HG03139 (cell line): ENCODE data around the gene TBC1D22A.
"Not testable (repeated sequence)": the region's sequence is repeated elsewhere in the genome, so short reads cannot be mapped to it uniquely, and the experiment has no call there.

Source experiments
- ATAC-seq: cut with Tn5 transposase; IDR thresholded peaks from one replicate; pipeline ENCODE4 v1.9.1; 2021; ENCODE audit not compliant: unreplicated experiment

The TBC1D22A gene

GRCh38 chr22:47112994-47113852 lies 350.8 kb downstream of the TBC1D22A start:
- no peak for ATAC-seq

GRCh38 chr22:47113853-47114415 lies 351.5 kb downstream of the TBC1D22A start:
- no peak for ATAC-seq

DNA sequence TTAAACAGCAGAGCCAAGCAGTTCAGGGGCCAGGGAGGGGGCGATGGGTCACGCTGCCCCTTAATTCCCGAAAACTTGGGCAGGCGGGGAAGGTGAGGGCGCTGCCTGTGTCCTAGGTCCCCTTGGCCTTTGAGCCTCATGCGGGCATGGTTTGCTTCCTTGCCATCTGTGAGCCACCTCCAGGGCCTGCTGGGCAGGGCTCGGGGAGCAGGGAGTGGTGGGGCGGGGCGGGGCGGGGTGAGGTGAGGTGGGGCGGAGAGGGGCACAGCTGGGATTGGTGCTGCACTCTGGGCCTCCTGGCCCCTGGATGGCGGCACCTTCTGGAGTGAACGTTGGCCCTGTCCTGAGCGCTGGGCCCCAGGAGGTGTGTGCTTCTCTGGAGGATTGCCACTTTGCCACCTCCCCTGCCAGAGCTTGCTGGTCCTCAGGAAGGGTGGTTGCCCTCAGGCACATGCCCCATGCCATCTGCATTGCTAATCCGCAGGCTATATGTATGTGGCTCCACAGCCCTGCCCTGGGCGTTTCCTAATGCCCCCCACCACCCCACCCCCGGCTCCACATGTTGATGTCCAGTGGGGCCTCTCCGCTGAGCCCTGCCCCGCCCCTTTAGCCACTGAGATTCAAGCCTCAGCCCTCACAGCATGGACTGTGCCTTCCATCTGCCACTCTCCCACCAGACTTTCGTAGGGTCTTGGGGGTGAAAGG lies 352.5 kb downstream of the TBC1D22A start:
- no peak for ATAC-seq

DNA sequence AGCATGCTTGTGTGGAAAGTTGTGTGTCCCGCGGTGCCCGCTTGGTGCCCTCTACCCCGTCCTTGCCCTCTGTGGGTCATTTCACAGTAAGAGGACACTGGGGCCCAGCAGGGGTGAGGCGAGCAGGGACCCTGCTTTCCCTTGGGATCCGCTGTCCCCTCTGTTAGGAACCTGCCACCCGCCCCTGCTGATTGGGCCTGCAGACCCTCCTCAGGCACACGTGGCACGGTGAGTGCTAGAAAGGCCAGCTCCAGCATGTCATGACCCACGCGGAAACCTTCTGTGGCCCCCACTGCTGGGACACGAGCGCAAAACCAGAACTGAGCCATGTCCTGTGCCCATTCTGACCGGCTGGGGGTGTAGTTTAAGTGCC lies 353.1 kb downstream of the TBC1D22A start:
- ATAC-seq: no peak

DNA sequence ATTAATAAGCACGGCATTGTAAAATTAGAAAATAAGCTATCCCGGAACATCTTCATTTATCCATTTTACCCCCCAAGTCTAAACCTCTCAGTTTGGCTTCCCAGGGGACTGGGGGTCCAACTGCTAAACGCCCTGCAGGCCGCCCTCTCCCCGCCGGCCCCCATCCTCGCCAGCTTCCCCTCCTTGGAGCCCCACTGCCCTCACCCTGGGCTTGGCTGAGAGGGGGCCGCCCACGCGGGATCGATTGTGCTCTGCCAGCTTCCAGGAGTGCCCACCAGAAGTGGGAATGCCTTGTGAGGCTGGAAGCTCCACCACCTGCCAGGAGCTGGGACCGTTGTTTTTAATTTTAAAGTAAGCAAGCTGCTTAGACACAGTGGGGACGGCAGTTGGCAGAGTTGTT lies 353.5 kb downstream of the TBC1D22A start:
- no peak for ATAC-seq

GRCh38 chr22:47116426-47117341 lies 354.2 kb downstream of the TBC1D22A start:
- no peak for ATAC-seq

GRCh38 chr22:47117442-47117841 lies 355.0 kb downstream of the TBC1D22A start:
- not testable (repeated sequence) for ATAC-seq

DNA sequence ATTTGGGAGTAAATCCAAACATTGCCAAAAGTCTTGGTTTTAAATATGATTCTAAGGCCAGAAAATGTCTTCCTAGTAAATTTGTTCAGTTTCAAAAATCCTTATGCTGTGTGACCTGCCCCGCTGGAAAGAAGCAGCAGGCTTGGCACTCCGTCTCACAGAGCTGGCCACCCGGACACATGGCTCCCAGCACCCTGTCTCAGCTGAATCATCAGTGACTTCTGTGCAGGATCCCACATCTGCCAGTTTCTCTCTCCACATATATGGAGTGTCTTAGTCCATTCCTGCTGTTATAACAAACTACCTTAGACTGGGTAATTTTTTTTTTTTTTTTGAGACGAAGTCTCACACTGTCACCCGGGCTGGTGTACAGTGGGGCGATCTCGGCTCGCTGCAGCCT lies 356.7 kb downstream of the TBC1D22A start:
- no peak for ATAC-seq

DNA sequence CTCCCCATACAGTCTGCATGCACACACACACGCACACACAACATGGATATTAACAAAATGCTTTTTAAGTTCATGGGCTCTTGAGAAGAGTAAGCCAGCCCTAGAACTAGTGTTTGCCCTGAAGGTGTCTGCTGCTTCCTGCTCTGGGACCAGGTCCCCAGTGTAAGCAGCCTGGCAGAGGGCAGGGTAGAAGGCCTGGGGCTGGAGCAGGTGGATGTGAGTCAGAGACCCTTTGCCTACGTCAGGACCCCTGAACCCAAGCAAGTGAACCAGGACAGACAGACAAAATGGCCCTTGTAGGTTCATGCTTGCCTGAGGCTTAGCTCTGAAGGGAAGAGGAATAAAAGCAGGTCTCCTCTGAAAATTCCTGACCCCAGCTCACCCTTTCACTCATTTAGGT lies 357.9 kb downstream of the TBC1D22A start:
- no peak for ATAC-seq

GRCh38 chr22:47121791-47122190 lies 359.3 kb downstream of the TBC1D22A start:
- no peak for ATAC-seq

DNA sequence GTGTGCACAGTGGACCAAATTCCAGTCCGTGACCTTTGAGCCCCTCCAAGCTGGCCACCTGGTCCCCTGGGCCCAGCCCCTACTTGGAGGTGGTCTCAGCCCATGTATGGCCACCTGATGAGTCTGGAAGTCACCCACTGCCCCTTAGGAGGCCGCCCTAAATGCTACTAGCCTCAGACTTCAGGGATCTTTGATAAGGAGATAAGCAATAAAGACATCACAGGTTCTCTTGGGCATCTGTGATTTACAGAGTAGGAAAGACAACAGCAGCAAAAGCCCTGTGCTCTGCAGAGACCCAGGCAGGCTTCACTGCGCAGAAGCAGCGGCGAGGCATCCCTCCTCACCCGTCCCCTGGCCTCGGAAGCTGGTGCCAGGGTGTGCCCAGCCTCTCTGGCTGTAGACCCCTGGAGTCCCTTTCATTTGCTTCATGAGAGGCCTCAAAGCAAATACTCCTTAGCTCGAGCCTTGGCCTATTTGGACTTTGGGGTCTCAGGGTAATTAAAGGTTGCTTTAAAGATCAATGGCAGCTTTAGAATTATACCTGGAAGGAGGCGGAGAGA lies 360.1 kb downstream of the TBC1D22A start:
- ATAC-seq: no peak

DNA sequence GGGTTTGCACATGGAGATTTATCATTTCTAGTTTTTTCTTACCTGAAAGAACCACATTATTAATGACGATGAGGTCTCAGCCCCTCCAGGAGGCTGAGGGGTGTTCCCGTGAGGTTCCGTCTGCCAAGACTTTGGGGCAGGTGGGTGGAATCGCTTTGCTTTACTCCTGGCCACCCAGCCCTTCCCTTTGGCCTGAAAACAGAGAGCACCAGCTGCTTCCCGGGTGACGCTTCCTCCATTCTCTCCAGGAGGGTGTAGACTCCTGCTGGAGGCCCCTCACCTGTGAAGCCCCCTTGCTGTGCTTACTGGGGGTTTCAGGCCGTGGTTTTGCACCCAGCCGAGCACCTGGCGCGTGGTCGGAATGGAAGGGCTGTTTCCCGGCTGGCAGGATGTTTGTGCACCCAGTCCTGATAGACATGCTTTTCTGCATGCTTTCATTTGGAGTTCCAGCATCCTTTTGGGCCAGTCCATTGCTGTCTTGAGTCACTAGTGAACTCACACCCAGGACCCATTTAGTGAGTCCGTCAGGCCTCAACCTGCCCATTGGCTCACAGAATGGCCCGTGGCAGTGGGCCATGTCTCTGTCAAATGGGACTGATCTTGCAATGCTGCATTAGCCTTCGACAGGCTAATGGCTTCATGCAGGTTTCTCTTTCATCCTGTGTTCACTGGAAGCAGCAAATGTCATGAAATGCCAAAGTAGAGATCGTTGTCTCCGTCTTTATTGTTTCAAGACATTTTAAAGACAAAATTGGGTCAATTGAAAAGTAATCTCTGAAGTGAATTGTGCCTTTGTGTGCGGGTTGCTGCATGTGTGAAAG lies 360.8 kb downstream of the TBC1D22A start:
- ATAC-seq: no peak

GRCh38 chr22:47123827-47124442 lies 361.5 kb downstream of the TBC1D22A start:
- no peak for ATAC-seq

GRCh38 chr22:47124451-47124881 lies 362.0 kb downstream of the TBC1D22A start:
- ATAC-seq: no peak

DNA sequence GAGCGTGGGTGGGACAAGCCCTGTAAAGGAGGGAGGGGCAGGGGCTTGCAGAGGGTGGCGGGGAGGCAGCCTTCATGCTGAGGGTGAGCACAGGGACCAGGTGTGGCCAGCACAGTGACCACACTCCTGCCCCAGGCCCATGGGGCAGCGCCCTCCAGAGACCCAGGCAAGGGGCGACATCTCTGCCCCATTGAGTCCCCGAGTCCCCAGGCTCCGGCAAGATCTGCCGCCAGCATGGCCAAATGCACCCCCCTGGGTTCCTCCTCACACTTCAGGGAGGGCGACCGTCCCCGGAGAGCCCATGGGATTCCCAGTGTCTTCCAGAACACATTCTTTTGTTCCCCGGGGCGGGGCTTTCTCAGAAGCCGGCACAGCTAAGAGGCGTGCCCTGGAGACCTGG lies 362.5 kb downstream of the TBC1D22A start:
- no peak for ATAC-seq

DNA sequence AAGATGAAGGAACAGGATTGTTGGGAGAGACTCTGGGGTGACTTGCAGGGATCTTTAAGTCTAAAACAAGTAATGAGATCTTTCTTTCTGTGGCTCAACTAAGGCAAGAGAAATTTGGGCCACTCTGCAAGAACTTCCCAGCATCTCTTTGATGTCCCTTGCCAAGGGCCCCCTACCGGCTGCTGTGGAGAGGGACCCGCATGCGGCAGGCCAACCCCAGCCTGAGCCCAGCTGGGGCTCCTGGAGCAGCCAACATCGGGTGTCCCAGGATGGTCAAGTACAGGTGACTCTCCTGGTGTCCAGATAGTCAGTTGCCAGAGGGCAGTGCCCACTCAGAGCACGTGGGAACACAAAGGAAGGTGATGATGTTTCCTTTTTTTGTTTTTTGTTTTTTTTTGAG lies 363.2 kb downstream of the TBC1D22A start:
- no peak for ATAC-seq

DNA sequence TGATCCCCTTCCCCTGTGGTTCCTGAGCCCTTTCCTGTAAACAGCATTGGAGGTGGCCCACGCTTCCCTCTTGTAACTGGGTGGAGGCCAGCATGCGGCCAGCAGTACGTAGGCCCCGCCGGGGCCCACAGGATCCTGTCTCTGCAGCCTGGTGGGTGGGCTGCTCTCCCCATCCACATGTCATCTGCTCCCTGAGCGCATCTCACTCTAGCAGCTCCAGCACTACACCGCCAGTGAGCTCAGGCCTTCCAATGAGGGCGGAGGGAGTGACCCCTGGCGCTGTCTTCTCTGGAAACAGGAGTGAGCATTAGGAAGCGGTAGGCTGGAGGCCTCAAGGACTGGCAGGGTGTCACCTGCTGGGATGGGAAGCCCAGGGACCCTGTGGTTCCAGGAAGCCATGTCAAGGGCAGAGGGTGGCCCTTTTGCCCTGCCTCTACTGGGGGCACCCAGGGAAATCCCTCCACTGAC lies 363.9 kb downstream of the TBC1D22A start:
- no peak for ATAC-seq

DNA sequence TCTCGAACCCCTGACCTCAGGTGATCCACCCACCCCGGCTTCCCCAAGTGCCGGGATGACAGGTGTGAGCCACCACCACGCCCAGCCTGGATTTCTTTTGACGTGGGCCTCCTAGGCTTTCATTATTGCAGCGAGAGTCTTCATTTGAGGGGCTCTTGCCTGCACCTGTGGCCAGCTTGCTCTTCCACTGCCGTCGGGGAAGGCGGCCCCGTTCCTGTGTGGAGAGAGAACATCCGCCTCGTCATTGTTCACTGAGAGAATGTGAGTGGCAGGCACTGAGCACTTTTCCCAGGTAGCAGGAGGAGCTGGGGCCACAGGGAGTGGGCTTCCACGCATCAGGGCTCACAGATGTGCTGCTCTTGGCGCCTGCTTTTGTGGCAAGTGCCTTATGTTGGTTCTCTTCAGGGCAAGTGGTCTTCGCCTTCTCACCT lies 365.0 kb downstream of the TBC1D22A start:
- no peak for ATAC-seq

GRCh38 chr22:47128216-47128615 lies 365.8 kb downstream of the TBC1D22A start:
- no peak for ATAC-seq
